Testis (tissue), 2 donors: ENCODE measurements around the gene NPHP4.

Experiments used
- CTCF ChIP-seq, 3 experiments: fragments of 450-650 bp in 2 of 3; fragments of 200-600 bp in 1 of 3; sonication (generic) in 1 of 3; IDR thresholded peaks; one replicate each; pipeline ENCODE4 v1.5.1; 2016 to 2019; ENCODE audit warnings: antibody characterized with exemption in 3 of 3, mild to moderate bottlenecking in 2 of 3, moderate library complexity in 1 of 3
- POLR2A ChIP-seq: fragments of 450-650 bp; IDR thresholded peaks from one replicate; pipeline ENCODE4 v1.6.1; 2017; ENCODE audit warnings: antibody characterized with exemption, mild to moderate bottlenecking, moderate library complexity

GRCh38 chr1:5858246-5858645 lies 134.0 kb downstream of the NPHP4 start:
- TF ChIP-seq CTCF (IDR thresholded peaks at IDR 0.05) (no peak), POLR2A (no peak)
